ENCODE results near the gene KIF6. TPM values are rescaled to one million over a fixed set of nuclear protein-coding genes. Genes with fewer than 3 reads are reported as not detected.

The KIF6 gene
- total RNA-seq, 1 donor from 2014 or later = 2.7 TPM

GRCh38 chr6:39466631-39467030, 258.6 kb downstream of the KIF6 start:
- no peaks in the 10 kb centered on the region for H3K27me3 Mint-ChIP-seq (ENCODE audit: insufficient read depth, low read depth)
- Histone ChIP-seq H3K27me3 (no peaks in the 10 kb centered on the region), H3K4me3 (no peak overlapping the region), H3F3A (ENCODE audit: low read depth) (no peaks in the 10 kb centered on the region), H3K36me3 (peaks cover 5% of the 10 kb centered on the region), H4K20me1 (ENCODE audit: low read depth) (no peaks in the 10 kb centered on the region), H3K79me2 (ENCODE audit: low read depth) (no peaks in the 10 kb centered on the region), H3K4me2 (no peak overlapping the region), H3K4me1 (no peaks in the 10 kb centered on the region), H2AFZ (replicated peaks) (no peak overlapping the region), H3K27ac (no peak overlapping the region), H3K9ac (no peak overlapping the region), H3K9me3 (ENCODE audit: low read depth) (no peaks in the 10 kb centered on the region)
- peaks cover 2% of the 10 kb centered on the region for H3K9me3 Mint-ChIP-seq
- no peak overlapping the region for H3K4me3 Mint-ChIP-seq
- H3K36me3 Mint-ChIP-seq = no peaks in the 10 kb centered on the region
- no peak overlapping the region for H3K27ac Mint-ChIP-seq
- no peak for TF ChIP-seq CTCF (IDR thresholded peaks at IDR 0.05)
- TF ChIP-seq EZH2 (IDR thresholded peaks at IDR 0.05) = no peak
- TF ChIP-seq EZH2phosphoT487 (IDR thresholded peaks at IDR 0.05) = no peak
- H3K4me1 Mint-ChIP-seq = peaks cover 7% of the 10 kb centered on the region
- no peak for DNase-seq (ENCODE audit: low spot score)

- Histone ChIP-seq H2AFZ (replicated peaks) (no peak overlapping the region), H3K9me3 (ENCODE audit: low read depth) (no peaks in the 10 kb centered on the region), H3K4me1 (no peaks in the 10 kb centered on the region), H3K9ac (no peak overlapping the region), H3K79me2 (ENCODE audit: low read depth) (no peaks in the 10 kb centered on the region), H4K20me1 (ENCODE audit: low read depth) (no peaks in the 10 kb centered on the region), H3K4me3 (no peak overlapping the region), H3K27me3 (no peaks in the 10 kb centered on the region), H3F3A (ENCODE audit: low read depth) (no peaks in the 10 kb centered on the region), H3K36me3 (peaks cover 5% of the 10 kb centered on the region), H3K27ac (no peak overlapping the region), H3K4me2 (no peak overlapping the region)
- no peak for DNase-seq (ENCODE audit: low spot score)
- Mint-ChIP-seq H3K36me3 (no peaks in the 10 kb centered on the region), H3K27ac (no peak overlapping the region), H3K4me1 (peaks cover 2% of the 10 kb centered on the region), H3K4me3 (no peak overlapping the region), H3K27me3 (ENCODE audit: insufficient read depth, low read depth) (no peaks in the 10 kb centered on the region), H3K9me3 (peaks cover 5% of the 10 kb centered on the region)
- TF ChIP-seq EZH2phosphoT487 (IDR thresholded peaks at IDR 0.05) = no peak
Observed at GRCh38 chr6:39465539-39465938, 259.7 kb downstream of the KIF6 start.

- no peaks in the 10 kb centered on the region for H4K20me1 ChIP-seq (ENCODE audit: low read depth)
- Mint-ChIP-seq H3K4me3 (no peak overlapping the region), H3K27ac (no peak overlapping the region), H3K4me1 (no peaks in the 10 kb centered on the region), H3K27me3 (ENCODE audit: insufficient read depth, low read depth) (no peaks in the 10 kb centered on the region), H3K9me3 (peaks cover 6% of the 10 kb centered on the region), H3K36me3 (no peaks in the 10 kb centered on the region)
- H3K4me1 ChIP-seq = no peaks in the 10 kb centered on the region
- no peak overlapping the region for H2AFZ ChIP-seq (replicated peaks)
- H3F3A ChIP-seq (ENCODE audit: low read depth) = no peaks in the 10 kb centered on the region
- no peaks in the 10 kb centered on the region for H3K79me2 ChIP-seq (ENCODE audit: low read depth)
- H3K4me2 ChIP-seq = no peak overlapping the region
- H3K27ac ChIP-seq = no peak overlapping the region
- H3K4me3 ChIP-seq = no peak overlapping the region
- no peaks in the 10 kb centered on the region for H3K27me3 ChIP-seq
- no peaks in the 10 kb centered on the region for H3K9me3 ChIP-seq (ENCODE audit: low read depth)
- H3K36me3 ChIP-seq = peaks cover under 1% of the 10 kb centered on the region
- TF ChIP-seq CTCF (IDR thresholded peaks at IDR 0.05) = no peak
- TF ChIP-seq EZH2 (IDR thresholded peaks at IDR 0.05) = no peak
- no peak for TF ChIP-seq EZH2phosphoT487 (IDR thresholded peaks at IDR 0.05)
- DNase-seq (ENCODE audit: low spot score) = no peak
- H3K9ac ChIP-seq = no peak overlapping the region
Observed at GRCh38 chr6:39464067-39464466, 261.1 kb downstream of the KIF6 start.

- Histone ChIP-seq H3K4me1 (no peaks in the 10 kb centered on the region), H3K4me2 (no peak overlapping the region), H3K27ac (no peak overlapping the region), H3K79me2 (ENCODE audit: low read depth) (no peaks in the 10 kb centered on the region), H3K4me3 (no peak overlapping the region), H4K20me1 (ENCODE audit: low read depth) (no peaks in the 10 kb centered on the region), H2AFZ (replicated peaks) (no peak overlapping the region), H3K36me3 (no peaks in the 10 kb centered on the region), H3K9ac (no peak overlapping the region), H3K9me3 (ENCODE audit: low read depth) (no peaks in the 10 kb centered on the region), H3F3A (ENCODE audit: low read depth) (no peaks in the 10 kb centered on the region), H3K27me3 (no peaks in the 10 kb centered on the region)
- H3K36me3 Mint-ChIP-seq = peaks cover 3% of the 10 kb centered on the region
- H3K4me1 Mint-ChIP-seq = no peaks in the 10 kb centered on the region
- H3K9me3 Mint-ChIP-seq = peaks cover 8% of the 10 kb centered on the region
- TF ChIP-seq EZH2 (IDR thresholded peaks at IDR 0.05) (no peak), EZH2phosphoT487 (IDR thresholded peaks at IDR 0.05) (no peak)
- no peaks in the 10 kb centered on the region for H3K27me3 Mint-ChIP-seq (ENCODE audit: insufficient read depth, low read depth)
- peak overlapping the region; percentile 13 for H3K4me3 Mint-ChIP-seq
- no peak overlapping the region for H3K27ac Mint-ChIP-seq
- no peak for DNase-seq (ENCODE audit: low spot score)
Observed at GRCh38 chr6:39453956-39454524, 271.2 kb downstream of the KIF6 start.

Data from neural progenitor cell (in vitro differentiated cells).